ENCODE data around the gene POU2F1.

The POU2F1 gene

DNA sequence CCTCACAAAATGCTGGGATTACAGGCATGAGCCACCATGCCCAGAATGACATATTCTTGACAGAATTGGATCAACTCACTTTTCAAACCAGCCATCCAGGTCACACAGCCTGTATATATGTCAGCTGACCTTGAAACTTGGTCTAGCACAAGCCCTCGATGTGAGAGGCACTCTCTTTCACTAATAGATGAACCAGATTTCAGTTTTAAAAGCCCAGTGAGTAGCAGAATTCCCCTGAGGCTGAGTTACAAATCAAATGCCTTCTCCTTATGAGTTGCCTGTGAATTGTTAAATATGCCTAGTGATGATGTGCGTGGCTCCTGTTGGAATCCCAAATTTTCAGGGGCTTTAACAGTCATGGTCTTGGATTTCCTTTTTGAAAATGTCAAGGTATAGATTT is 208.9 kb downstream of the POU2F1 start:
- peaks cover 5% of the 10 kb centered on the region for H3K4me1 ChIP-seq (ENCODE audit: insufficient read depth, insufficient read length)
- no peak for DNase-seq (ENCODE audit: low read depth, low spot score)
- no peaks in the 10 kb centered on the region for H3K27me3 ChIP-seq (ENCODE audit: insufficient read depth, insufficient read length)
- TF ChIP-seq YY1 (IDR thresholded peaks at IDR 0.05; ENCODE audit: insufficient read depth, insufficient read length) = no peak
- TF ChIP-seq ZNF274 (IDR thresholded peaks at IDR 0.05; ENCODE audit: low read depth, low read length) = no peak
- TF ChIP-seq SUZ12 (IDR thresholded peaks at IDR 0.05; ENCODE audit: extremely low read depth, insufficient read depth, insufficient read length) = no peak
- H3K9ac ChIP-seq (ENCODE audit: insufficient read length, low read depth) = no peak overlapping the region
- no peaks in the 10 kb centered on the region for H3K9me3 ChIP-seq (ENCODE audit: insufficient read depth, low read length)
- no peak overlapping the region for H3K4me3 ChIP-seq (ENCODE audit: insufficient read length, low read depth)
- peaks cover 3% of the 10 kb centered on the region for H3K36me3 ChIP-seq (ENCODE audit: insufficient read depth, insufficient read length, low read length)

DNA sequence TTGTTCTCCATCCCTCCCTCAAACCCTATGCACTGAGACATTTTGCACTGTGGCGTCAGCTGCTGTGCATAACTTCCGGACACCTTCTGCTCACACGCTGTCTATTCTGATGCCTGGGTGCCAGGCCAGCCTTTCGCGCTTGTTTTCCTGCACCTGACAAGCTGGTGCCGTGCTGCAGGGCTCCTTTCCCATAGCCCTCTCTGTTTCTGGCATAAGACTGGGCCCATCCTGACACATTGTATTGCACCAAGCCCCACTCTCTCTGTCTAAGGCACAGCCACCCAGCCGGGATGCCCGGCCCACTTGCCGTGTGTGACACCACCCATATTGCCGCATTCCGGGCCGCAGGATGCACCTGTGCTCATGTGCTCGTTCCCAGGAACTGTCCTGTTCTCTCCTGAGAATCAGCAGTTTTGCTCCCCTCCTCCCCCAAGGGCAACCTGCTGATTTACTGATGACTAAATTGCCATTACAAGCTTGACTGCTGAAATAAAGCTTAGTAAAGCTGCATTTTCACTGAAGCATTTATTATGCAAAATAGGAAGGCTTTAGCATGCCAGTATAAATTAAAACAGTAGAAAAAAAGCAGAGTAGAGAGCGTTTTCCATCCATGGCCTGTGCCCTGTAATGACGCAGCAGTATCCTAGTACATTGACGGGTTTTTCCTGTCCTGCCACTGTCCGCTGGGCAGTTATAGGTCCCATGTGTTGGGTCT is 209.6 kb downstream of the POU2F1 start:
- Histone ChIP-seq H3K4me3 (ENCODE audit: insufficient read length, low read depth) (no peak overlapping the region), H3K9ac (ENCODE audit: insufficient read length, low read depth) (no peak overlapping the region), H3K9me3 (ENCODE audit: insufficient read depth, low read length) (no peaks in the 10 kb centered on the region), H3K4me1 (ENCODE audit: insufficient read depth, insufficient read length) (peaks cover 4% of the 10 kb centered on the region), H3K27me3 (ENCODE audit: insufficient read depth, insufficient read length) (no peaks in the 10 kb centered on the region), H3K36me3 (ENCODE audit: insufficient read depth, insufficient read length, low read length) (peaks cover 2% of the 10 kb centered on the region)
- TF ChIP-seq ZNF274 (IDR thresholded peaks at IDR 0.05; ENCODE audit: low read depth, low read length) = no peak
- TF ChIP-seq YY1 (IDR thresholded peaks at IDR 0.05; ENCODE audit: insufficient read depth, insufficient read length) = no peak
- no peak for TF ChIP-seq SUZ12 (IDR thresholded peaks at IDR 0.05; ENCODE audit: extremely low read depth, insufficient read depth, insufficient read length)
- peak; percentile 65 for DNase-seq (ENCODE audit: low read depth, low spot score)

DNA sequence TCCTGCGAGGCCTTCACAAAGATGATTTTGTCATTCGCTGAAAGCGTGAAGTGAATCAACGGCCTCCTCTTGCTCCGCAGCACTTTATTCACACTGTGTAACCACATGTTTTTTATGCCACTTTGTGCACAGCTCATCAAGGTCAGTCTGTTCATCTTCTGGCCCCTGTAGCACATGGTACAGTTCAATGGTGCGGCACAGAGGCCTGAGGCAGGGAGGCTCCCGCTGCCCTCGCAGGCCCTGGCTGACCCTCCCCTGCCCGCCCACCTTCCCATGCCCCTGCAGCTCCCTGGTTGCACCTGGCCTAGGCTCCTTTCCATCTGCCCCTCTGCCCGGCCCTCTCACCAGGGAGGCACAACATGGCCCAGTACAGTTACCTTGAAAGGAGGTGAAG is 210.2 kb downstream of the POU2F1 start:
- Histone ChIP-seq H3K36me3 (ENCODE audit: insufficient read depth, insufficient read length, low read length) (peaks cover 2% of the 10 kb centered on the region), H3K9ac (ENCODE audit: insufficient read length, low read depth) (no peak overlapping the region), H3K4me3 (ENCODE audit: insufficient read length, low read depth) (no peak overlapping the region), H3K4me1 (ENCODE audit: insufficient read depth, insufficient read length) (peaks cover 3% of the 10 kb centered on the region), H3K27me3 (ENCODE audit: insufficient read depth, insufficient read length) (no peaks in the 10 kb centered on the region), H3K9me3 (ENCODE audit: insufficient read depth, low read length) (peaks cover 5% of the 10 kb centered on the region; the same call in 1 of the 2 replicates)
- TF ChIP-seq YY1 (IDR thresholded peaks at IDR 0.05; ENCODE audit: insufficient read depth, insufficient read length) = no peak
- TF ChIP-seq SUZ12 (IDR thresholded peaks at IDR 0.05; ENCODE audit: extremely low read depth, insufficient read depth, insufficient read length) = no peak
- DNase-seq (ENCODE audit: low read depth, low spot score) = no peak

DNA sequence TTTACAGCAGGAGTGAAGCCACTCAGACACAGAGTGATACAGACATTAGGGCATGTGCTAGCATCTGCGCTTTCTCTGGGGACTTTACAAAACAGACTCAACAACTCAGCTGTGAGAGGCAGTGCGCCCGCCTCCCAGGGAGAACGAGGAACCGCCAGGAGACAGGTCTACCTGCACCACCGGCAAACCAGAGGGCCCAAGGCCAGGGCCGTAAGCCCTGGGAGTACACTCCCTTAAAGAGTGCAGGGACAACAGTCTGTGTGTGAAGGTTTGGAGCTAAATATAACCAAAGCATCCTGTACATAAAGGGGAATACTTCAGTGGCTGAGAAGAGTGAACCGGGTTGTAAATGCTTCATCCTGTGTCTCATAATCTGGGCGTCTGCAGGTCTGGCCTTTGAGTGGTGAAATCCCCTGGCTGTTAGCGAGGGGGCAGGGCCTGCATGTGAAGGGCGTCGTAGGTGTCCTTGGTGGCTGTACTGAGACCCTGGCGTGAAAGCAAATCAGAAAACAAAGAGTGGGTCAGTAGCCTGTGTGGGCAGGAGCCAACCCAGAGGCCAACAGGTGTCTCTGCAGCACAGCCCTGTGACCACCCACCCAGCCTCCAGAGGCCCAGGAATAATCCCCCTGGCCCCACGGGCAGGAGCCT is 210.7 kb downstream of the POU2F1 start:
- Histone ChIP-seq H3K9me3 (ENCODE audit: insufficient read depth, low read length) (peaks cover 11% of the 10 kb centered on the region), H3K4me3 (ENCODE audit: insufficient read length, low read depth) (no peak overlapping the region), H3K27me3 (ENCODE audit: insufficient read depth, insufficient read length) (no peaks in the 10 kb centered on the region), H3K9ac (ENCODE audit: insufficient read length, low read depth) (no peak overlapping the region), H3K4me1 (ENCODE audit: insufficient read depth, insufficient read length) (peaks cover 3% of the 10 kb centered on the region), H3K36me3 (ENCODE audit: insufficient read depth, insufficient read length, low read length) (peaks cover 2% of the 10 kb centered on the region)
- TF ChIP-seq ZNF274 (IDR thresholded peaks at IDR 0.05; ENCODE audit: low read depth, low read length) (no peak), SUZ12 (IDR thresholded peaks at IDR 0.05; ENCODE audit: extremely low read depth, insufficient read depth, insufficient read length) (no peak), YY1 (IDR thresholded peaks at IDR 0.05; ENCODE audit: insufficient read depth, insufficient read length) (no peak)
- DNase-seq (ENCODE audit: low read depth, low spot score) = no peak

DNA sequence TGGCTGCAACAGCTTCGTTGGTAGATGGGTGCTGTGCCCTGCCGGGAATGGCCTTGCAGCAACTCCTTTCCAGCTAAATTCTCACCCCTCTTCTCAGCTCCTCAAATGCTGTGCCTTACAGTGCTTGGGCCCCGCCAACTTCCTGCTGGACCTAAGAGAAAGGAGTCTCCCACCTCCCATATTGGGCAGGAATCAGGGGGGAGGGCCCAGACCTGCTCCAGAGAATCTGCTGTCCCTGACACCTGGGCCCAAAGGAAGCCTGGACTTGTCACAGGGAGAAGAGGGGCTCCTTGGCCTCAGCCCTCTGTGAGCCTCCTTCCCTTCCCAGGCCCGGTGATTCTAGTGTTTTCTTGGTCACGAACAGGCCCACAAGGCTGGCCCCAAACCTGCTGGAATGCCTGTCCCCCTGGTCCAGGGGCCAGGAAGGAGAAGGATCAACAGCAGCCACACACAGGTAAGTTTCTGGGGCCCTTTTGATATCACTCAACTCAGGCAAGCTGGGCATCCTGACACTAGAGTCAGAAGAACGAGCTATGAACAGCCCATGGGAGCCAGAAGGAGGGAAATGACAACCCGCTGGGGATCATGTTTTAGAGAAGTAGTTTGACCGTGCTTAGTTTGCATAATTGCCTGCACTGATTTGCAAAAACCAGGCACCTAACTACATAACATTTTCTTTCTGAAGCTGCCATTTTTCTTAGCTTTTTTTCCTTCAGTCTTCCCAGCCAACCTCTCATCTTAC is 211.4 kb downstream of the POU2F1 start:
- no peak for DNase-seq (ENCODE audit: low read depth, low spot score)
- no peak overlapping the region for H3K9ac ChIP-seq (ENCODE audit: insufficient read length, low read depth)
- H3K4me3 ChIP-seq (ENCODE audit: insufficient read length, low read depth) = no peak overlapping the region
- H3K4me1 ChIP-seq (ENCODE audit: insufficient read depth, insufficient read length) = peaks cover 3% of the 10 kb centered on the region
- H3K36me3 ChIP-seq (ENCODE audit: insufficient read depth, insufficient read length, low read length) = peaks cover 2% of the 10 kb centered on the region
- H3K27me3 ChIP-seq (ENCODE audit: insufficient read depth, insufficient read length) = no peaks in the 10 kb centered on the region
- TF ChIP-seq ZNF274 (IDR thresholded peaks at IDR 0.05; ENCODE audit: low read depth, low read length) (no peak), YY1 (IDR thresholded peaks at IDR 0.05; ENCODE audit: insufficient read depth, insufficient read length) (no peak), SUZ12 (IDR thresholded peaks at IDR 0.05; ENCODE audit: extremely low read depth, insufficient read depth, insufficient read length) (no peak)
- peaks cover 11% of the 10 kb centered on the region for H3K9me3 ChIP-seq (ENCODE audit: insufficient read depth, low read length)

DNA sequence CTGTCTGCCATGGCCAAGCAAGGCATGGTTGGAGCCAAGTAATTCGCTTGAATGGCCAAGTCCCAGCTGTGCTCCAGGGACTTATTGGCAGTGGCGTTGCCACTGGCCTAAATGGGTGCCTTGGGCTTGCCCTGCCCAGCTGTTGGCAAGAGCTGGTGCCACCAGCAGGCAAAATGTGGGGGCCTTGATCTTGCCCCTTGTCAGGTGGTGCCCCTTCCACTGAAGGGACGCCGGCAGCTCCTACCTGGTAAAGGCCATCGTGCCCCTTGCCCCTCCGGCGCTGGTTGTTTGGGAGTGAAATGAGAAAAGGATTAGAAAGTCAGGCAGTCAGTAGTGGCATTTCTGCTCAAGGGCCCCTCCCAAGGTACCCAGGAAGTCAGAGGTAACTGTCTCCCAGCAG is 212.1 kb downstream of the POU2F1 start:
- Histone ChIP-seq H3K4me3 (ENCODE audit: insufficient read length, low read depth) (no peak overlapping the region), H3K9me3 (ENCODE audit: insufficient read depth, low read length) (peaks cover 11% of the 10 kb centered on the region), H3K36me3 (ENCODE audit: insufficient read depth, insufficient read length, low read length) (no peaks in the 10 kb centered on the region), H3K9ac (ENCODE audit: insufficient read length, low read depth) (no peak overlapping the region), H3K27me3 (ENCODE audit: insufficient read depth, insufficient read length) (no peaks in the 10 kb centered on the region), H3K4me1 (ENCODE audit: insufficient read depth, insufficient read length) (peaks cover 3% of the 10 kb centered on the region)
- no peak for TF ChIP-seq SUZ12 (IDR thresholded peaks at IDR 0.05; ENCODE audit: extremely low read depth, insufficient read depth, insufficient read length)
- TF ChIP-seq ZNF274 (IDR thresholded peaks at IDR 0.05; ENCODE audit: low read depth, low read length) = no peak
- no peak for TF ChIP-seq YY1 (IDR thresholded peaks at IDR 0.05; ENCODE audit: insufficient read depth, insufficient read length)
- DNase-seq (ENCODE audit: low read depth, low spot score) = no peak

DNA sequence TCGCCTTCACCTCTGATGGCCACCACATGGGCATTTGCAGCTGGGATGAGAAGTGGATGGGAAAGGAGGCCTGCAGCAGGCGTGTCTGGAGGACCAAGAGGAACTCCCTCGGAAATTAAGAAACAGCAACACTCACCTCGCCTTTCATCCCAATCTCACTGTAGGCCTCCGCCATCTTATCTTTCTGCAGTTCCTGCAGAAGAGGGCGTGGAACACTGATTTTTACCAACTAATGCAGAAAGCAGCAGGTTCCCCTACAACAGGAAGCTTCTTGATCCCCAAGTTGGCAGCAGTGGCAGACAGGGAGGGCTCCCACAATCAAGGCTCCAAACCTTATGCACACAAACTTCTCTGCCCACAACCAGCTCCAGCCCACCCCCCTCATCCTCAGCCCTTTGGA is 213.2 kb downstream of the POU2F1 start:
- no peak for TF ChIP-seq SUZ12 (IDR thresholded peaks at IDR 0.05; ENCODE audit: extremely low read depth, insufficient read depth, insufficient read length)
- no peak for TF ChIP-seq YY1 (IDR thresholded peaks at IDR 0.05; ENCODE audit: insufficient read depth, insufficient read length)
- TF ChIP-seq ZNF274 (IDR thresholded peaks at IDR 0.05; ENCODE audit: low read depth, low read length) = no peak
- DNase-seq (ENCODE audit: low read depth, low spot score) = no peak
- H3K36me3 ChIP-seq (ENCODE audit: insufficient read depth, insufficient read length, low read length) = no peaks in the 10 kb centered on the region
- H3K9ac ChIP-seq (ENCODE audit: insufficient read length, low read depth) = no peak overlapping the region
- peaks cover 11% of the 10 kb centered on the region for H3K9me3 ChIP-seq (ENCODE audit: insufficient read depth, low read length)
- no peak overlapping the region for H3K4me3 ChIP-seq (ENCODE audit: insufficient read length, low read depth)
- no peaks in the 10 kb centered on the region for H3K27me3 ChIP-seq (ENCODE audit: insufficient read depth, insufficient read length)
- H3K4me1 ChIP-seq (ENCODE audit: insufficient read depth, insufficient read length) = peaks cover 3% of the 10 kb centered on the region
